NCI-H187 treated with DMSO at 0.1 percent for 48 hours (cell line): Measurements from ENCODE around the gene HHATL.
"Not testable (repeated sequence)": the region's sequence is repeated elsewhere in the genome, so short reads cannot be mapped to it uniquely, and the experiment has no call there.

Source experiments
- DNase-seq: peaks from one replicate; lab custom pipeline; 2025; lab: John Stamatoyannopoulos, UW

The HHATL gene

GRCh38 chr3:42734263-42734860 lies 31.8 kb upstream of the HHATL start:
- DNase-seq = no peak

GRCh38 chr3:42733501-42734262 lies 31.1 kb upstream of the HHATL start:
- peak; percentile 9 for DNase-seq

GRCh38 chr3:42732829-42733459 lies 30.3 kb upstream of the HHATL start:
- DNase-seq = no peak

- DNase-seq = no peak
Measured at GRCh38 chr3:42732196-42732828, 29.7 kb upstream of the HHATL start.

- no peak for DNase-seq
Measured at GRCh38 chr3:42731476-42732195, 29.0 kb upstream of the HHATL start.

- DNase-seq = no peak
Measured at GRCh38 chr3:42730706-42731420, 28.3 kb upstream of the HHATL start.

GRCh38 chr3:42730294-42730693 lies 27.7 kb upstream of the HHATL start:
- DNase-seq = no peak

GRCh38 chr3:42729404-42730145 lies 27.0 kb upstream of the HHATL start:
- DNase-seq = no peak

GRCh38 chr3:42728668-42729364 lies 26.2 kb upstream of the HHATL start:
- DNase-seq = no peak

- DNase-seq = no peak
Measured at GRCh38 chr3:42728056-42728455, 25.5 kb upstream of the HHATL start.

GRCh38 chr3:42725454-42725853 lies 22.9 kb upstream of the HHATL start:
- no peak for DNase-seq

- no peak for DNase-seq
Measured at GRCh38 chr3:42723219-42723618, 20.6 kb upstream of the HHATL start.

GRCh38 chr3:42722442-42722841 lies 19.8 kb upstream of the HHATL start:
- not testable (repeated sequence) for DNase-seq

- DNase-seq = no peak
Measured at GRCh38 chr3:42721690-42722089, 19.1 kb upstream of the HHATL start.

GRCh38 chr3:42720126-42720525 lies 17.5 kb upstream of the HHATL start:
- DNase-seq = no peak

- DNase-seq = no peak
Measured at GRCh38 chr3:42719002-42719401, 16.4 kb upstream of the HHATL start.

- no peak for DNase-seq
Measured at GRCh38 chr3:42718338-42718737, 15.7 kb upstream of the HHATL start.

GRCh38 chr3:42717306-42717705 lies 14.7 kb upstream of the HHATL start:
- DNase-seq = no peak

- no peak for DNase-seq
Measured at GRCh38 chr3:42714171-42714852, 11.7 kb upstream of the HHATL start.

GRCh38 chr3:42713747-42714146 lies 11.1 kb upstream of the HHATL start:
- no peak for DNase-seq
